Fibroblast of the aortic adventitia (primary cell): Measurements from ENCODE around the gene EPB41L2. TPM values are rescaled to one million over a fixed set of nuclear protein-coding genes. Genes with fewer than 3 reads are reported as not detected.
A peak's percentile ranks its signal among the peaks of the same experiment; 100 is the strongest.

Source experiments
- DNase-seq: peaks from one replicate; pipeline ENCODE4 v3.0.0-alpha.2; 2010; ENCODE audit warnings: low read depth
- H3K4me3 ChIP-seq: 2 replicates; pipeline ENCODE4 v1.5.1; 2011; ENCODE audit warnings: low read depth, mild to moderate bottlenecking, control low read depth, low read length, moderate library complexity
- CTCF ChIP-seq: IDR thresholded peaks from 2 replicates; pipeline ENCODE4 v1.5.1; 2011; ENCODE audit warnings: mild to moderate bottlenecking, low read length, control low read depth, inconsistent platforms; ENCODE audit not compliant: insufficient read depth
- total RNA-seq: library from RNA; depleted of rRNA; stranded (reverse); fragments of >200 nt; gene quantifications from 2 replicates; pipeline ENCODE4 v1.2.3, GENCODE V29; 2012; ENCODE audit warnings: low replicate concordance

Gene EPB41L2
- total RNA-seq, result 117 and 130 TPM in 2 replicates

- peak within 1 kb of the TSS; percentile 83 for H3K4me3 ChIP-seq
- TF ChIP-seq CTCF, result peak; percentile 48
- peak; percentile 85 for DNase-seq
Measured at GRCh38 chr6:131063028-131063763, at the start of gene EPB41L2. EPB41L2 (minus strand) TSS chr6:131063245; CDS start chr6:130956485, 106,760 bp downstream.

- H3K4me3 ChIP-seq, result no peak overlapping the region
- TF ChIP-seq CTCF, result no peak
- DNase-seq, result no peak
Measured at GRCh38 chr6:131112249-131112648, 49.2 kb upstream of the EPB41L2 start.

- DNase-seq, result peak; percentile 95
- no peak overlapping the region for H3K4me3 ChIP-seq
- TF ChIP-seq CTCF, result no peak
Measured at GRCh38 chr6:131107151-131107550, 44.1 kb upstream of the EPB41L2 start.

- TF ChIP-seq CTCF, result no peak
- H3K4me3 ChIP-seq, result no peak overlapping the region
- no peak for DNase-seq
Measured at GRCh38 chr6:131103901-131104300, 40.9 kb upstream of the EPB41L2 start.

- H3K4me3 ChIP-seq, result no peak overlapping the region
- no peak for DNase-seq
- no peak for TF ChIP-seq CTCF
Measured at GRCh38 chr6:131103296-131103695, 40.3 kb upstream of the EPB41L2 start.

- no peak overlapping the region for H3K4me3 ChIP-seq
- peak; percentile 40 for DNase-seq
- no peak for TF ChIP-seq CTCF
Measured at GRCh38 chr6:131101911-131102680, 39.1 kb upstream of the EPB41L2 start.
